Esophagus muscularis mucosa (tissue), 4 donors: Measurements from ENCODE around the gene POLN. TPM values are rescaled to one million over a fixed set of nuclear protein-coding genes. Genes with fewer than 3 reads are reported as not detected.

ENCODE experiments used
- DNase-seq: peaks from one replicate; pipeline ENCODE4 v3.0.0-alpha.2; 2017; ENCODE audit errors: extremely low spot score
- H3K27ac ChIP-seq, 4 donors: fragments of 200-600 bp; sonication (generic); replicated peaks in 1 of 4; 1 replicate in 3 of 4; 2 replicates in 1 of 4; pipeline ENCODE4 v1.5.1; 2016 to 2019; ENCODE audit warnings: mild to moderate bottlenecking in 1 of 4
- H3K27me3 ChIP-seq, 4 donors: fragments of 200-600 bp; sonication (generic); one replicate each; pipeline versions ENCODE4 v1.5.1 to v1.6.0; 2016 to 2019
- H3K36me3 ChIP-seq, 4 donors: fragments of 200-600 bp; sonication (generic); one replicate each; pipeline ENCODE4 v1.5.1; 2016 to 2019
- H3K4me1 ChIP-seq, 4 donors: fragments of 200-600 bp; sonication (generic); one replicate each; pipeline ENCODE4 v1.5.1; 2016 to 2019
- H3K4me3 ChIP-seq, 4 donors: fragments of 200-600 bp; sonication (generic); 1 replicate in 2 of 4; 2 replicates in 2 of 4; pipeline ENCODE4 v1.5.1; 2016 to 2019; ENCODE audit warnings: mild to moderate bottlenecking in 4 of 4, moderate library complexity in 1 of 4
- H3K9me3 ChIP-seq, 4 donors: fragments of 200-600 bp; sonication (generic); 1 replicate in 3 of 4; 2 replicates in 1 of 4; pipeline ENCODE4 v1.5.1; 2016 to 2019
- CTCF ChIP-seq, 3 experiments: fragments of 200-600 bp in 2 of 3; fragments of 450-650 bp in 1 of 3; sonication (generic) in 2 of 3; IDR thresholded peaks; one replicate each; pipeline ENCODE4 v1.5.1; 2017 to 2019; ENCODE audit warnings: antibody characterized with exemption in 3 of 3, mild to moderate bottlenecking in 2 of 3, moderate library complexity in 1 of 3
- EP300 ChIP-seq: sonication (generic); formaldehyde crosslinking; IDR thresholded peaks from one replicate; pipeline ENCODE4 v1.6.1; 2017; ENCODE audit warnings: antibody characterized with exemption
- POLR2A ChIP-seq: fragments of 450-650 bp; IDR thresholded peaks from one replicate; pipeline ENCODE4 v1.6.1; 2017; ENCODE audit warnings: antibody characterized with exemption, moderate library complexity, mild to moderate bottlenecking, low read depth
- POLR2AphosphoS5 ChIP-seq, 2 donors: sonication (generic); formaldehyde crosslinking; IDR thresholded peaks; one replicate each; pipeline ENCODE4 v1.6.1; 2017; ENCODE audit warnings: antibody characterized with exemption in 2 of 2
- WGBS: methylation state at CpG from one replicate; pipeline ENCODE4 v1.1.5; 2018; 5-methylcytosine and 5-hydroxymethylcytosine counted together
- intact Hi-C: fragments of 100-400 bp; cut with DNase I; formaldehyde crosslinking; loops from one replicate; pipeline ENCODE4 v1.15.1; 2023
- total RNA-seq, 4 donors: library from RNA; depleted of rRNA; stranded (reverse); fragments of >200 nt; gene quantifications; one replicate each; pipeline versions ENCODE4 v1.1.0 to v1.2.1, GENCODE V29; 2016

The POLN gene
- total RNA-seq, 4 donors from 2014 or later, result 1.2 to 3.3 (median 2.7) TPM

- TF ChIP-seq CTCF (IDR thresholded peaks at IDR 0.05) (no peak), POLR2A (no peak), POLR2AphosphoS5 (IDR thresholded peaks at IDR 0.05) (no peak), EP300 (no peak)
- Histone ChIP-seq H3K9me3 (no peaks in the 10 kb centered on the region), H3K36me3 (no peaks in the 10 kb centered on the region), H3K4me3 (no peak overlapping the region), H3K4me1 (peaks cover 0 to 6% (median 0%) of the 10 kb centered on the region in 4 donors), H3K27ac (no peak overlapping the region), H3K27me3 (peaks cover 0 to 48% (median 8%) of the 10 kb centered on the region in 4 donors)
- WGBS, result 75% methylated on average over 6 of the region's 16 CpGs
- intact Hi-C loops, result no loop called here
- no peak for DNase-seq
These were observed 170.5 kb downstream of the POLN start for GRCh38 chr4:2071252-2071911.

- Histone ChIP-seq H3K4me3 (no peak overlapping the region), H3K36me3 (no peaks in the 10 kb centered on the region), H3K27ac (no peak overlapping the region), H3K27me3 (peaks cover 0 to 55% (median 8%) of the 10 kb centered on the region in 4 donors), H3K4me1 (peaks cover 0 to 6% (median 0%) of the 10 kb centered on the region in 4 donors), H3K9me3 (no peaks in the 10 kb centered on the region)
- TF ChIP-seq CTCF (IDR thresholded peaks at IDR 0.05) (no peak), POLR2A (no peak), EP300 (no peak), POLR2AphosphoS5 (IDR thresholded peaks at IDR 0.05) (no peak)
- no peak for DNase-seq
- WGBS, result 82% methylated on average over 16 of the region's 22 CpGs
- intact Hi-C loops, result no loop called here
These were observed 171.3 kb downstream of the POLN start for GRCh38 chr4:2070421-2071251.

GRCh38 chr4:2069986-2070385 is 171.9 kb downstream of the POLN start:
- Histone ChIP-seq H3K27ac (no peak overlapping the region), H3K36me3 (no peaks in the 10 kb centered on the region), H3K4me1 (peaks cover 0 to 6% (median 0%) of the 10 kb centered on the region in 4 donors), H3K9me3 (no peaks in the 10 kb centered on the region), H3K4me3 (no peak overlapping the region), H3K27me3 (peaks cover 0 to 62% (median 8%) of the 10 kb centered on the region in 4 donors)
- no CpG with 5 or more reads among the region's 14 CpGs for WGBS
- TF ChIP-seq POLR2AphosphoS5 (IDR thresholded peaks at IDR 0.05) (no peak), CTCF (IDR thresholded peaks at IDR 0.05) (no peak), EP300 (no peak), POLR2A (no peak)
- DNase-seq, result no peak
- intact Hi-C loops, result no loop called here

GRCh38 chr4:2069161-2069971 is 172.6 kb downstream of the POLN start:
- no peak for DNase-seq
- intact Hi-C loops, result no loop called here
- no peak overlapping the region for H3K4me3 ChIP-seq
- WGBS, result 80% methylated on average over 13 of the region's 17 CpGs
- H3K9me3 ChIP-seq, result no peaks in the 10 kb centered on the region
- peaks cover 0 to 6% (median 0%) of the 10 kb centered on the region in 4 donors for H3K4me1 ChIP-seq
- TF ChIP-seq POLR2A (no peak), EP300 (no peak), POLR2AphosphoS5 (IDR thresholded peaks at IDR 0.05) (no peak), CTCF (IDR thresholded peaks at IDR 0.05) (no peak)
- H3K27me3 ChIP-seq, result peaks cover 0 to 68% (median 8%) of the 10 kb centered on the region in 4 donors
- no peak overlapping the region for H3K27ac ChIP-seq
- no peaks in the 10 kb centered on the region for H3K36me3 ChIP-seq
